Measurements from ENCODE around the gene FBLN1. TPM values are rescaled to one million over a fixed set of nuclear protein-coding genes. Genes with fewer than 3 reads are reported as not detected.

Gene FBLN1
- total and polyA plus RNA-seq, 8 donors = 38.8 to 416 (median 114) TPM

- H3K27ac ChIP-seq = peak overlapping the region in 4 of 5 donors; percentile 17 to 38 (median 30)
- H3K9me3 ChIP-seq = no peaks in the 10 kb centered on the region
- no peaks in the 10 kb centered on the region for H3K36me3 ChIP-seq
- peak in 1 of 2 donors; percentile 55 for DNase-seq
- H3K4me3 ChIP-seq = no peak overlapping the region
- intact Hi-C loops (cut with DNase I; ENCODE audit: low total_unique reads) = no loop called here
- H3K27me3 ChIP-seq = peaks cover 0 to 40% (median 0%) of the 10 kb centered on the region in 3 donors
- 36 to 50% (median 42%) methylated on average over 7 of the region's 7 CpGs for WGBS, 5 donors
- peak in 2 of 3 donors; percentile 6 to 43 for TF ChIP-seq POLR2AphosphoS5 (IDR thresholded peaks at IDR 0.05)
- TF ChIP-seq EP300 (IDR thresholded peaks at IDR 0.05) = no peak
- H3K4me1 ChIP-seq = peaks cover 0 to 11% (median 3%) of the 10 kb centered on the region in 4 donors
Measured at GRCh38 chr22:45496451-45496941, 6.2 kb upstream of the FBLN1 start.

GRCh38 chr22:45497351-45498145 lies 5.1 kb upstream of the FBLN1 start:
- H3K36me3 ChIP-seq = no peaks in the 10 kb centered on the region
- peaks cover 3 to 51% (median 7%) of the 10 kb centered on the region in 3 donors for H3K27me3 ChIP-seq
- WGBS, 5 donors = 57 to 66% (median 61%) methylated on average over 10 of the region's 10 CpGs
- DNase-seq = peak in 1 of 2 donors; percentile 58
- TF ChIP-seq CTCF (IDR thresholded peaks at IDR 0.05) = no peak
- no peak for TF ChIP-seq EP300 (IDR thresholded peaks at IDR 0.05)
- TF ChIP-seq POLR2A (IDR thresholded peaks at IDR 0.05) = no peak
- no peak for TF ChIP-seq POLR2AphosphoS5 (IDR thresholded peaks at IDR 0.05)
- peak overlapping the region in 4 of 5 donors; percentile 17 to 38 (median 30) for H3K27ac ChIP-seq
- peaks cover 2 to 18% (median 8%) of the 10 kb centered on the region in 4 donors for H3K4me1 ChIP-seq
- H3K9me3 ChIP-seq = no peaks in the 10 kb centered on the region
- no peak overlapping the region for H3K4me3 ChIP-seq
- intact Hi-C loops (cut with DNase I; ENCODE audit: low total_unique reads) = no loop called here

- intact Hi-C loops (cut with DNase I; ENCODE audit: low total_unique reads) = no loop called here
- peaks cover 6 to 67% (median 26%) of the 10 kb centered on the region in 3 donors for H3K27me3 ChIP-seq
- H3K4me1 ChIP-seq = peaks cover 11 to 28% (median 19%) of the 10 kb centered on the region in 4 donors
- no peak overlapping the region for H3K4me3 ChIP-seq
- peak overlapping the region in 2 of 5 donors; percentile 10 to 39 for H3K27ac ChIP-seq
- no peaks in the 10 kb centered on the region for H3K9me3 ChIP-seq
- peak in 1 of 2 donors; percentile 51 for DNase-seq
- 74 to 96% (median 91%) methylated on average over 3 of the region's 3 CpGs for WGBS, 5 donors
- H3K36me3 ChIP-seq = no peaks in the 10 kb centered on the region
- TF ChIP-seq POLR2A (IDR thresholded peaks at IDR 0.05) = no peak
- TF ChIP-seq CTCF (IDR thresholded peaks at IDR 0.05) = no peak
- no peak for TF ChIP-seq POLR2AphosphoS5 (IDR thresholded peaks at IDR 0.05)
- no peak for TF ChIP-seq EP300 (IDR thresholded peaks at IDR 0.05)
Measured at GRCh38 chr22:45499746-45500145, 2.9 kb upstream of the FBLN1 start.

GRCh38 chr22:45503050-45503815 lies 550 bp downstream of the FBLN1 start:
- DNase-seq = no peak
- TF ChIP-seq POLR2A (IDR thresholded peaks at IDR 0.05) (no peak), EP300 (IDR thresholded peaks at IDR 0.05) (no peak), POLR2AphosphoS5 (IDR thresholded peaks at IDR 0.05) (no peak), CTCF (IDR thresholded peaks at IDR 0.05) (no peak)
- no peaks in the 10 kb centered on the region for H3K36me3 ChIP-seq
- H3K4me3 ChIP-seq = peak overlapping the region; percentile 53 to 61 (median 56)
- peaks cover 6 to 80% (median 38%) of the 10 kb centered on the region in 3 donors for H3K27me3 ChIP-seq
- H3K27ac ChIP-seq = peak overlapping the region; percentile 65 to 78 (median 76)
- intact Hi-C loops (cut with DNase I; ENCODE audit: low total_unique reads) = no loop called here
- peaks cover 11 to 48% (median 22%) of the 10 kb centered on the region in 4 donors for H3K4me1 ChIP-seq
- H3K9me3 ChIP-seq = no peaks in the 10 kb centered on the region
- 11 to 31% (median 15%) methylated on average over 25 to 53 of the region's 53 CpGs for WGBS, 5 donors

Measured in stomach (tissue), 9 donors.